ENCODE results near the gene ZNF530.

ZNF530 gene

GRCh38 chr19:57578487-57579205 is 21.0 kb upstream of the ZNF530 start, which contains the start of gene ZNF416:
Gene ZNF416 (minus strand): TSS chr19:57578911. CDS start chr19:57578704, 207 bp downstream.
- Histone ChIP-seq H3K4me1 (ENCODE audit: low read depth, poor library complexity, severe bottlenecking) (no peaks in the 10 kb centered on the region), H3K79me2 (ENCODE audit: insufficient read depth, low read depth) (peaks cover 5% of the 10 kb centered on the region; the same call in 1 of the 2 replicates), H2AFZ (ENCODE audit: low read depth) (peak within 1 kb of the TSS; percentile 89), H3K27me3 (ENCODE audit: insufficient read depth, low read depth) (no peaks in the 10 kb centered on the region), H3K4me3 (IDR thresholded peaks at IDR 0.05; ENCODE audit: insufficient read depth, low read depth, low read length) (no peak within 1 kb of the TSS), H3K9ac (peak within 1 kb of the TSS; percentile 47; the same call in 1 of the 2 replicates), H3K27ac (no peak within 1 kb of the TSS; the same call in 1 of the 2 replicates), H4K20me1 (ENCODE audit: insufficient read depth) (no peaks in the 10 kb centered on the region), H3K4me2 (peak within 1 kb of the TSS; percentile 62), H3K36me3 (ENCODE audit: insufficient read depth) (peaks cover 13% of the 10 kb centered on the region; the same call in 1 of the 2 replicates)
- TF ChIP-seq, protein P1, sequence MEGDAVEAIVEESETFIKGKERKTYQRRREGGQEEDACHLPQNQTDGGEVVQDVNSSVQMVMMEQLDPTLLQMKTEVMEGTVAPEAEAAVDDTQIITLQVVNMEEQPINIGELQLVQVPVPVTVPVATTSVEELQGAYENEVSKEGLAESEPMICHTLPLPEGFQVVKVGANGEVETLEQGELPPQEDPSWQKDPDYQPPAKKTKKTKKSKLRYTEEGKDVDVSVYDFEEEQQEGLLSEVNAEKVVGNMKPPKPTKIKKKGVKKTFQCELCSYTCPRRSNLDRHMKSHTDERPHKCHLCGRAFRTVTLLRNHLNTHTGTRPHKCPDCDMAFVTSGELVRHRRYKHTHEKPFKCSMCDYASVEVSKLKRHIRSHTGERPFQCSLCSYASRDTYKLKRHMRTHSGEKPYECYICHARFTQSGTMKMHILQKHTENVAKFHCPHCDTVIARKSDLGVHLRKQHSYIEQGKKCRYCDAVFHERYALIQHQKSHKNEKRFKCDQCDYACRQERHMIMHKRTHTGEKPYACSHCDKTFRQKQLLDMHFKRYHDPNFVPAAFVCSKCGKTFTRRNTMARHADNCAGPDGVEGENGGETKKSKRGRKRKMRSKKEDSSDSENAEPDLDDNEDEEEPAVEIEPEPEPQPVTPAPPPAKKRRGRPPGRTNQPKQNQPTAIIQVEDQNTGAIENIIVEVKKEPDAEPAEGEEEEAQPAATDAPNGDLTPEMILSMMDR (conservative IDR thresholded peaks at IDR 0.05; ENCODE audit: low read depth, low read length) = no peak

DNA sequence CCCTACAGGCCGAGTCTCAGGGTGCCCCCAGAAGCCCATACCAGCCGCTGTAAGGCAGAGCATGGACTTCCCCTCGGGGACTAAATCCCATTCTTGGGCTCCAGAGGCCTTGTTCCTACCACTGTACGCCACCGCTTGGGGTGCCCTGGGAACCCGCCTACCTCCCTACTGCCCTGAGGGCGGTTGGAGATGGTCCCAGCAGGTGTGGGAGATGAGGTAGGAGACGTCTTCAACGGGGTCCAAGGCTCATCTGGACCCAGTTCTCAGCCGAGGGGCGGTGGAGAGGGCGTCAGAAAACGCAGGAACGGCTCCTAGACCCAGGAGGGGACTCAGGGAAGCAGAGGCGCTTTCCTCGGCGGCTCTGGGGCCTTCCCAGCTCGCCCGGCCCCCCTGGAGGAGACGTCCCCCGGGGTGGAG is 16.6 kb upstream of the ZNF530 start:
- no peaks in the 10 kb centered on the region for H3K4me1 ChIP-seq (ENCODE audit: low read depth, poor library complexity, severe bottlenecking)
- TF ChIP-seq, protein P1 (conservative IDR thresholded peaks at IDR 0.05; ENCODE audit: low read depth, low read length) = no peak
- H3K27ac ChIP-seq = no peak overlapping the region
- H2AFZ ChIP-seq (ENCODE audit: low read depth) = no peak overlapping the region
- no peaks in the 10 kb centered on the region for H3K27me3 ChIP-seq (ENCODE audit: insufficient read depth, low read depth)
- H3K36me3 ChIP-seq (ENCODE audit: insufficient read depth) = no peaks in the 10 kb centered on the region
- H3K9ac ChIP-seq = no peak overlapping the region
- H3K4me2 ChIP-seq = no peak overlapping the region
- H3K4me3 ChIP-seq (IDR thresholded peaks at IDR 0.05; ENCODE audit: insufficient read depth, low read depth, low read length) = no peak overlapping the region
- no peaks in the 10 kb centered on the region for H3K79me2 ChIP-seq (ENCODE audit: insufficient read depth, low read depth)
- H4K20me1 ChIP-seq (ENCODE audit: insufficient read depth) = no peaks in the 10 kb centered on the region

DNA sequence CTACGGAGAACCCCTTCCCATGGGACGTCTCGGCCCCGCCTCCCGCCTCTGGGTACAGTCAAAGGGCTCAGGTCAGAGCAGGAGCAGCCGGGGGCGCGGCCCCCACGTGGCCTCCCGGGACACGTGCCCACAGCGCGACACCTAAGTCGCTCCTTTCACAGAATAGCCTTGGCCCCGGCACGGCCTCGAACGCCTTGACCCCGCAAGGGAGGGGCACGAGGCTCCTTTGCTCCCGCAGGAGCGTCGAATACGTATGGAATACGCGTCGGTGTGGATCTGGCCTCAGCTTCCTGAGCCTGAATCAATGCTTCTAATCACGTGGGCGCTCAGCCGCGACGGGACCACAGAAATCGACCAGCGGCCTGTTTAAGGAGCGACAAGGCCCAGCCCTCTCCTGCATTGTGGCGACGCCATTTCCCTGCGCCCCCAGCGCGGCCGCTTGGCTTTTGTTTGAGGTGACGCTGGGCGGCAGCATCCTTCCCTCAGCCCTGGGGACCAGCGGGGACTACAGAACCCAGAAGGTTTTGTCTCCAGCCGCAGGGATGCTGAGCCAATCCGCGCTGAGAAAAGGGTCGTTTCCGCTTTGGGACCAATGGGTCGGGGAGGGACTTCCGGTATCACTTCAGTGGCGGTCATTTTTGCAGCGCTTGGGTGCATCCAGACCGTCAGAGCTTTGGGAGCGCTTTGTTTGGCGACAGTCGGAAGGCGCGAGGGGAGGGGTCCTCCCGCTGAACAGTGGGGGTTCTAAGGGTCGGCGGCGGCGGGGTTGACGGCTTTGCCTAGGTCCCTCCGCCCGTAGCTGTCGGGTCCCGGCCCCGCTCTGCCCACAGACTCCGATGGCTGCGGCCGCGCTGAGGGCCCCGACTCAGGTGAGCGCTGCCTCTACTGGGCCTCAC is 15.9 kb upstream of the ZNF530 start, which contains the start of gene ZIK1:
Gene ZIK1, plus strand, starts transcription at position 625 of the 896 bp plus-strand sequence. Its CDS starts 212 bp downstream, at position 837.
- no peaks in the 10 kb centered on the region for H3K27me3 ChIP-seq (ENCODE audit: insufficient read depth, low read depth)
- no peak within 1 kb of the TSS for H3K27ac ChIP-seq
- H3K4me2 ChIP-seq = no peak within 1 kb of the TSS
- H3K79me2 ChIP-seq (ENCODE audit: insufficient read depth, low read depth) = no peaks in the 10 kb centered on the region
- H3K36me3 ChIP-seq (ENCODE audit: insufficient read depth) = no peaks in the 10 kb centered on the region
- H2AFZ ChIP-seq (ENCODE audit: low read depth) = no peak within 1 kb of the TSS
- H3K4me1 ChIP-seq (ENCODE audit: low read depth, poor library complexity, severe bottlenecking) = no peaks in the 10 kb centered on the region
- H3K9ac ChIP-seq = no peak within 1 kb of the TSS
- no peak within 1 kb of the TSS for H3K4me3 ChIP-seq (IDR thresholded peaks at IDR 0.05; ENCODE audit: insufficient read depth, low read depth, low read length)
- TF ChIP-seq, protein P1 (conservative IDR thresholded peaks at IDR 0.05; ENCODE audit: low read depth, low read length) = no peak
- no peaks in the 10 kb centered on the region for H4K20me1 ChIP-seq (ENCODE audit: insufficient read depth)

DNA sequence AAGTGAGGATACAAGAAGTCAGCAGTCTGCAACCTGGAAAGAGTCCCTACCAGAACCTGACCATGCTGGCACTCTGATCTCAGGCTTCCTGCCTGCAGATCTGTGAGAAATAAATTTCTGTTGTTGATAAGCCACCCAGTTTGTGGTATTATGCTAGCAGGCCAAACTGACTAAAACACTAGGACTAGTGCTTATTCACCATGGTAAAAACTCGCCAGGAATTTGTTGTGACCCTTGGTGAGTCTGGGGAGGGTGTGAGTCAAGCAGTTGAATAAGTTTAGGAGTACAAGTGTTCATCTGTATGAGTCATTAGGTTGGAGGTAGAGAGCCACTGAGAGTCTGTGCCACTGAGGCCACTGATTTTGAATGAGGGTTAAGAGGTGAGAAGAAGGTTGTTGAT is 12.2 kb upstream of the ZNF530 start:
- Histone ChIP-seq H3K9ac (no peak overlapping the region), H3K4me3 (IDR thresholded peaks at IDR 0.05; ENCODE audit: insufficient read depth, low read depth, low read length) (no peak overlapping the region), H3K27ac (no peak overlapping the region), H4K20me1 (ENCODE audit: insufficient read depth) (no peaks in the 10 kb centered on the region), H3K27me3 (ENCODE audit: insufficient read depth, low read depth) (no peaks in the 10 kb centered on the region), H3K4me2 (no peak overlapping the region), H3K36me3 (ENCODE audit: insufficient read depth) (no peaks in the 10 kb centered on the region), H3K4me1 (ENCODE audit: low read depth, poor library complexity, severe bottlenecking) (no peaks in the 10 kb centered on the region), H2AFZ (ENCODE audit: low read depth) (no peak overlapping the region), H3K79me2 (ENCODE audit: insufficient read depth, low read depth) (no peaks in the 10 kb centered on the region)
- TF ChIP-seq, protein P1 (conservative IDR thresholded peaks at IDR 0.05; ENCODE audit: low read depth, low read length) = no peak

Measured in KMS-11 (cell line).